Cardiac fibroblast (primary cell): Measurements from ENCODE around the gene PPP1R13L.
A peak's percentile ranks its signal among the peaks of the same experiment; 100 is the strongest.

Source experiments
- DNase-seq, 2 donors: peaks; one replicate each; pipeline versions ENCODE4 v3.0.0 to v3.0.0-alpha.2; 2010; ENCODE audit warnings: low read depth in 2 of 2
- H3K4me3 ChIP-seq, 2 donors: replicated peaks in 1 of 2; 1 replicate in 1 of 2; 2 replicates in 1 of 2; pipeline ENCODE4 v1.5.1; 2011; ENCODE audit warnings: low read depth in 2 of 2, low read length in 2 of 2, mild to moderate bottlenecking in 2 of 2, moderate library complexity in 1 of 2
- CTCF ChIP-seq: IDR thresholded peaks from one replicate; pipeline ENCODE4 v1.5.1; 2011; ENCODE audit warnings: low read depth, mild to moderate bottlenecking, low read length, inconsistent platforms

PPP1R13L gene

GRCh38 chr19:45403781-45404556, 900 bp downstream of the PPP1R13L start:
- peak in 1 of 2 donors; percentile 54 for DNase-seq
- peak overlapping the region; percentile 93 to 97 for H3K4me3 ChIP-seq
- TF ChIP-seq CTCF = peak; percentile 65

DNA sequence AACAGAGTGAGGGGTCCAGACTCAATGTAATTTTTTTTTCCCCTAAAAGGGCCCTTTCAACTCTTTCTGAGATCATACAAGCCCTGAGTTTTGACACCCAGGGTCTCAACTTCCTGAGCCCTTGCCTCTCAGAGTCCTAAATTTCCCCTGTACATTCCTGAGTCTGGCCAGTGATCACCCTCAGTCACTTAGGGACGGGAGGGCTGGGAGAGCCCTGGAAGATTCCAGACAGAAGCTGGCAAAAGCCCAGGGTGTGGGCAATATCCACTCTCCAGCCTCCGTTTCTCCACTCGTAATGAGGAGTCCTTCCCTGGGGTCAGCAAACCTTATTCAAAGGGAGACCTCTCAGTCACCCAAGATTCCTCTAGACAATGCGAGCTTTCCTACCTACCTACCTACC, 1.6 kb downstream of the PPP1R13L start:
- no peak for TF ChIP-seq CTCF
- H3K4me3 ChIP-seq = peak overlapping the region in 1 of 2 donors; percentile 93
- no peak for DNase-seq

- DNase-seq = peak; percentile 36 to 38
- peak overlapping the region in 1 of 2 donors; percentile 26 for H3K4me3 ChIP-seq
- TF ChIP-seq CTCF = peak; percentile 35
These were observed 2.4 kb downstream of the PPP1R13L start for GRCh38 chr19:45402298-45403061.

- no peak for TF ChIP-seq CTCF
- DNase-seq = no peak
- H3K4me3 ChIP-seq = no peak overlapping the region
These were observed 3.1 kb downstream of the PPP1R13L start for GRCh38 chr19:45401815-45402214.

DNA sequence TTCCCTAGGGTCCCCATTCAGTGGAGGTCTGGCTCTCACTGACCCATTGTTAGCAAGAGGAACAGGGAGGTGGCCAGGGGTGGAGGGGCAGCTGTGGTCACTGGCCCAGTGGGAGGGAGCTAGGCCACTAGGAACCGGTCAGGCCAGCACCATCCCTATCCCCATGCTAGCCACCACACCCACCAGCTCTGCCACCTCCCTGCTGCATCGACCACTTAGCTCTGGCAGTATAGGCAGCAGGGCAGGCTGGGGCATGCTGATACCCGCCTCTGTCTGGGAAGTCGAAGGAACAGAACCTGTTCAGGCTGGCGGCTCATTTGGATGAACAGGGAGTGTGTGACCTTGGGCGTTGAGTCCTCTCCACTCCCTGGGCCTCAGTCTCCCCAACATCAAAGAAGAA, 4.7 kb downstream of the PPP1R13L start:
- no peak for DNase-seq
- H3K4me3 ChIP-seq = no peak overlapping the region

More for the DNA sequence above, 4.7 kb downstream of the PPP1R13L start:
- TF ChIP-seq CTCF = no peak
